ENCODE data around the gene CALM3. TPM values are rescaled to one million over a fixed set of nuclear protein-coding genes. Genes with fewer than 3 reads are reported as not detected.

Gene CALM3
- polyA plus RNA-seq, 3 donors, result 165 to 240 (median 177) TPM

DNA sequence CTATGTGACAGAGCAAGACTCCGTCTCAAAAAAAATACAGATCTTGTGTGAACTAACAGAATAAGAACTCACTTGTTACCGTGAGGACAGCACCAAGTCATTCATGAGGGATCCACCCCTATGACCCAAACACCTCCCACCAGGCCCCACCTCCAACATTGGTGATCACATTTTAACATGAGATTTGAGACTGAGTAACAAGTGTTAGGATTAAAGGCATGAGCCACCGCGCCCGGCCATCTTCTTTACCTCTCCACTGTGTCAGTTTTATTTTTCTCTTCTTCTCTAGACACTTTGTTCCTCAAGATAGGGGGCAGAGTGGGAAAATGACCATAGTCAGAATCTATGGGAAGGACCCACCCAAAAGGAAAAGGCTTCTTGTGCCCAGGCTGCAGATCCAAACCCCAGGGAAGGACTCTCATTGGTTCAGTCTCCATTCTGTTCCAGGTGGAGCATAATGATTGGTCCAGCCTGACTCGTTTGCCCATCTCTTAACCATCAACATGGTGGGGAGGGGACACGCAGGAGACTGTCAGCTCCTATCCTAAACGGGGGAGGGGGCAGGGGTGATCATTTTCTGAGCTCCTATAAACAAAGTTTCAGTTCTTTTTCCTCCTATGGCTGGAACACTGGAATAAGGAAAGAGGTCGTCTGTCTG is 1.3 kb upstream of the CALM3 start:
- H3K36me3 ChIP-seq (replicated peaks in 1 of 2; ENCODE audit: control insufficient read depth in 1 of 2, insufficient read depth in 2 of 2, low read length in 2 of 2), result peaks cover 0 to under 1% of the 10 kb centered on the region in 2 donors
- H3K27me3 Mint-ChIP-seq (ENCODE audit: low read depth in 3 of 3), result peaks cover 5 to 14% (median 5%) of the 10 kb centered on the region in 3 donors
- H3K4me2 ChIP-seq (replicated peaks; ENCODE audit: extremely low read depth, low read length, poor library complexity, severe bottlenecking), result peak overlapping the region; percentile 88
- H3K4me1 Mint-ChIP-seq, result peaks cover 33% of the 10 kb centered on the region
- peaks cover 31% of the 10 kb centered on the region for H4K20me1 ChIP-seq (ENCODE audit: insufficient read depth, low read length)
- H3K9me3 ChIP-seq (replicated peaks in 1 of 2; ENCODE audit: control insufficient read depth in 1 of 2, insufficient read depth in 1 of 2, low read length in 2 of 2), result peaks cover 4 to 6% of the 10 kb centered on the region in 2 donors
- H3K4me3 ChIP-seq (replicated peaks in 1 of 3; ENCODE audit: low read depth in 2 of 3, low read length in 3 of 3), result peak overlapping the region; percentile 46 to 99 (median 93)
- peaks cover 4 to 9% of the 10 kb centered on the region in 2 donors for H3K36me3 Mint-ChIP-seq
- H2AFZ ChIP-seq (ENCODE audit: insufficient read depth, low read depth, low read length, poor library complexity, severe bottlenecking), result peak overlapping the region; percentile 89
- WGBS (ENCODE audit: insufficient coverage), result 40% methylated on average over 2 of the region's 9 CpGs
- H3K27me3 ChIP-seq (ENCODE audit: control insufficient read depth in 2 of 2, insufficient read depth in 2 of 2, low read length in 2 of 2), result no peaks in the 10 kb centered on the region
- DNase-seq, result peak in 1 of 3 donors; percentile 30
- peaks cover 37% of the 10 kb centered on the region for H3K79me2 ChIP-seq (ENCODE audit: insufficient read depth, low read length)
- no peak for TF ChIP-seq CTCF (IDR thresholded peaks at IDR 0.05)
- H3K27ac Mint-ChIP-seq, result peak overlapping the region; percentile 100
- H3K9me3 Mint-ChIP-seq, result peaks cover 4 to 17% (median 15%) of the 10 kb centered on the region in 7 donors
- peak overlapping the region; percentile 98 for H3K9ac ChIP-seq (ENCODE audit: insufficient read depth, low read length, poor library complexity, severe bottlenecking)
- intact Hi-C loops (cut with micrococcal nuclease), result loop anchor here in 1 of 2 donors (10.0 kb wide), 1 partner anchor 45 kb away; no protein-coding TSS in a partner anchor
- H3K4me3 Mint-ChIP-seq, result peak overlapping the region; percentile 95 to 97
- H3K27ac ChIP-seq (ENCODE audit: low read depth in 1 of 2, low read length in 2 of 2), result peak overlapping the region; percentile 99 to 100
- H3K4me1 ChIP-seq (ENCODE audit: control insufficient read depth in 1 of 2, insufficient read depth in 2 of 2, low read length in 2 of 2), result peaks cover 30 to 36% of the 10 kb centered on the region in 2 donors

DNA sequence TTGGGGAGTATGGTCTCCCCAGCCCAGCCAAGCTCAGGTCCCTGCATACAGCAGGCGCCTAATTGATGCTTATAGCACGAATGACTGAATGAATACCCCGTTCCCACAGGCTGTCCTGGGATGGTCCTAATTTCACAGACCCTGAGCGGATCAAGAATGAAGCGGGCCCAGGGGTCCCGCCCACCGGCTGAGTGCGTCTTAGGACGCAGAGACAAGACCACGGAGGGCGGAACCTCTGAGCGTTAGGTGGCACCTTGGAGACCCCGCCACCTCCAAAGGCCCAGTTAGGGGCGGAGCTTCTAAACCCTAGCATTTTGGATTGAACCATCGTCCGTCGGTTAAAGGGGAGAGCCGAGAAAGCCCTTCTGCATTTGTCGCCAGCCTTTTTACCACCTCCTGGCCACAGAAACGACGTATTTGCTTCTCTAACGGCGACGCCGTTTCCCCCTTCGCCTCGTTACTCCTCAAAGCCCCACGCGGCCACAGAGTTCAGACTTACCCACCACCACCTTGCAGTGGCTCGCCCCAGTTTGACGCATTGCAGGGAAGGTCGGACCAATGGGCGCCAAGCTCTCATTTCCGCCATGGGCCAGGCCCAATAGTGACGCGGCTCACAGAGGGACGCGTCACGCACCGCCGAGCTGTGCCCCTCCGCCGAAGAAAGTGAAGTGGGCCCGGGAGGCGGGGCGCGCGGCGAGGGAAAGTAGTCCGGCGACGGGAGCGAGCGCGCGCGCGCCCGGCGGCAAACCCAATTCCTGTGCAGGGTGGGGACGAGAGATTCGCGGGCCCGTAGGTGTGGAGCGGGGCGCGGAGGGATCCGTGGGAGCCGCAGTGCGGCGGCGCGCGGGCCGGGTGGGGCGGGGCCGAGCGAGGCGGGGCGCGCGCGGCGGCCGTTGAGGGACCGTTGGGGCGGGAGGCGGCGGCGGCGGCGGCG is 479 bp upstream of the CALM3 start:
- peak overlapping the region; percentile 100 for H3K27ac Mint-ChIP-seq
- H3K4me1 Mint-ChIP-seq, result peaks cover 34% of the 10 kb centered on the region
- no peaks in the 10 kb centered on the region for H3K27me3 ChIP-seq (ENCODE audit: control insufficient read depth in 2 of 2, insufficient read depth in 2 of 2, low read length in 2 of 2)
- peaks cover 39% of the 10 kb centered on the region for H4K20me1 ChIP-seq (ENCODE audit: insufficient read depth, low read length)
- 1% methylated on average over 90 of the region's 93 CpGs for WGBS (ENCODE audit: insufficient coverage)
- H3K36me3 ChIP-seq (replicated peaks in 1 of 2; ENCODE audit: control insufficient read depth in 1 of 2, insufficient read depth in 2 of 2, low read length in 2 of 2), result peaks cover 3 to 8% of the 10 kb centered on the region in 2 donors
- H3K27me3 Mint-ChIP-seq (ENCODE audit: low read depth in 3 of 3), result peaks cover 4 to 14% (median 5%) of the 10 kb centered on the region in 3 donors
- DNase-seq, result peak; percentile 95 to 98 (median 98)
- intact Hi-C loops (cut with micrococcal nuclease), result loop anchor here in 1 of 2 donors (10.0 kb wide), 1 partner anchor 46 kb away; no protein-coding TSS in a partner anchor
- peak overlapping the region; percentile 98 for H3K9ac ChIP-seq (ENCODE audit: insufficient read depth, low read length, poor library complexity, severe bottlenecking)
- H3K4me3 ChIP-seq (replicated peaks in 1 of 3; ENCODE audit: low read depth in 2 of 3, low read length in 3 of 3), result peak overlapping the region; percentile 90 to 99 (median 93)
- peak overlapping the region; percentile 95 to 97 for H3K4me3 Mint-ChIP-seq
- peak overlapping the region; percentile 88 for H3K4me2 ChIP-seq (replicated peaks; ENCODE audit: extremely low read depth, low read length, poor library complexity, severe bottlenecking)
- H3K79me2 ChIP-seq (ENCODE audit: insufficient read depth, low read length), result peaks cover 45% of the 10 kb centered on the region
- H3K4me1 ChIP-seq (ENCODE audit: control insufficient read depth in 1 of 2, insufficient read depth in 2 of 2, low read length in 2 of 2), result peaks cover 30 to 36% of the 10 kb centered on the region in 2 donors
- TF ChIP-seq CTCF (IDR thresholded peaks at IDR 0.05), result no peak
- H3K9me3 ChIP-seq (replicated peaks in 1 of 2; ENCODE audit: control insufficient read depth in 1 of 2, insufficient read depth in 1 of 2, low read length in 2 of 2), result peaks cover 4 to 6% of the 10 kb centered on the region in 2 donors
- peaks cover 12 to 16% of the 10 kb centered on the region in 2 donors for H3K36me3 Mint-ChIP-seq
- H2AFZ ChIP-seq (ENCODE audit: insufficient read depth, low read depth, low read length, poor library complexity, severe bottlenecking), result peak overlapping the region; percentile 89
- H3K27ac ChIP-seq (ENCODE audit: low read depth in 1 of 2, low read length in 2 of 2), result peak overlapping the region; percentile 99 to 100
- H3K9me3 Mint-ChIP-seq, result peaks cover 4 to 17% (median 15%) of the 10 kb centered on the region in 7 donors

All from CD14-positive monocyte (primary cell).